GM12878 (cell line): Measurements from ENCODE around the gene IP6K3. TPM values are rescaled to one million over a fixed set of nuclear protein-coding genes. Genes with fewer than 3 reads are reported as not detected.
A peak's percentile ranks its signal among the peaks of the same experiment; 100 is the strongest.

Experiments used
- ATAC-seq: fragments of 200-7000 bp; cut with Tn5 transposase; 3 replicates; pipeline ENCODE4 v1.9.1; 2020; ENCODE audit warnings: mild to moderate bottlenecking, moderate library complexity
- BruUV-seq: library from RNA; stranded (reverse); fragments of 400-500 nt; replicated peaks from 2 replicates; lab custom pipeline; 2021; lab: Mats Ljungman, UMichigan
- CTCF ChIA-PET: fragments of 300-600 bp; sonication (Branson Sonifier 250); formaldehyde crosslinking; extraction: SDS; loops from one replicate; lab custom pipeline; 2021; ENCODE audit warnings: inconsistent platforms; lab: Yijun Ruan, JAX
- POLR2A ChIA-PET: fragments of 350-600 bp; formaldehyde crosslinking; extraction: SDS; loops from one replicate; lab custom pipeline; 2021; ENCODE audit warnings: inconsistent platforms; lab: Charles Lee
- RAD21 ChIA-PET: fragments of 300-600 bp; sonication (Branson Sonifier 250); formaldehyde crosslinking; loops from one replicate; lab custom pipeline; 2023; ENCODE audit warnings: antibody characterized with exemption; ENCODE audit not compliant: unreplicated experiment; lab: Charles Lee
- SMC1A ChIA-PET: fragments of 300-600 bp; sonication (Branson Sonifier 250); formaldehyde crosslinking; loops from one replicate; lab custom pipeline; 2023; ENCODE audit not compliant: unreplicated experiment, uncharacterized antibody; lab: Charles Lee
- DNase-seq: peaks from one replicate; pipeline ENCODE4 v3.0.0-alpha.2; 2011; ENCODE audit warnings: low read depth, low spot score
- FAIRE-seq: peaks from 3 replicates; lab custom pipeline; 2011; peaks lifted over from hg19 to GRCh38; lab: Jason Lieb, UNC
- H2AFZ ChIP-seq: 2 replicates; pipeline ENCODE4 v1.6.0; 2011; ENCODE audit warnings: low read depth, low read length, control low read depth; ENCODE audit not compliant: control insufficient read depth
- H3K27ac ChIP-seq: 2 replicates; pipeline ENCODE4 v1.5.1; 2011; ENCODE audit warnings: control low read depth; ENCODE audit not compliant: control insufficient read depth, insufficient read depth
- H3K27me3 ChIP-seq, 2 experiments: replicated peaks in 1 of 2; 2 replicates each; pipeline versions ENCODE4 v1.6.0 to v1.6.1; 2011; ENCODE audit warnings: low read length in 1 of 2; ENCODE audit not compliant: control insufficient read depth in 2 of 2, insufficient read depth in 2 of 2
- H3K36me3 ChIP-seq, 2 experiments: 2 replicates each; pipeline ENCODE4 v1.5.1; 2011; ENCODE audit warnings: low read length in 1 of 2; ENCODE audit not compliant: control insufficient read depth in 2 of 2, insufficient read depth in 2 of 2
- H3K4me1 ChIP-seq: 2 replicates; pipeline ENCODE4 v1.6.1; 2011; ENCODE audit warnings: mild to moderate bottlenecking, low read length, moderate library complexity, mixed read lengths; ENCODE audit not compliant: control insufficient read depth, insufficient read depth
- H3K4me2 ChIP-seq: 2 replicates; pipeline ENCODE4 v1.6.0; 2011; ENCODE audit warnings: control low read depth; ENCODE audit not compliant: control insufficient read depth, insufficient read depth
- H3K4me3 ChIP-seq: fragments of 200-600 bp; sonication (generic); 2 replicates; pipeline ENCODE4 v1.5.1; 2016
- H3K79me2 ChIP-seq: 2 replicates; pipeline ENCODE4 v1.6.0; 2011; ENCODE audit warnings: low read length; ENCODE audit not compliant: control insufficient read depth, insufficient read depth
- H3K9ac ChIP-seq: 2 replicates; pipeline ENCODE4 v1.8.0; 2011; ENCODE audit warnings: low read length, control low read depth, mixed read lengths; ENCODE audit not compliant: control insufficient read depth, insufficient read depth
- H3K9me3 ChIP-seq: replicated peaks from 3 replicates; pipeline ENCODE4 v1.5.1; 2011; ENCODE audit warnings: mild to moderate bottlenecking, low read length; ENCODE audit not compliant: control insufficient read depth, insufficient read depth
- H4K20me1 ChIP-seq: 2 replicates; pipeline ENCODE4 v1.6.0; 2011; ENCODE audit not compliant: control insufficient read depth, insufficient read depth
- BCLAF1 ChIP-seq: fragments of 450-650 bp; IDR thresholded peaks from 2 replicates; pipeline ENCODE4 v1.6.1; 2017; ENCODE audit warnings: antibody characterized with exemption, mild to moderate bottlenecking, moderate library complexity
- GATAD2B ChIP-seq: fragments of 450-650 bp; conservative IDR thresholded peaks from 2 replicates; pipeline ENCODE4 v1.6.1; 2017; ENCODE audit warnings: low read depth, mild to moderate bottlenecking, moderate library complexity
- ZNF24 ChIP-seq: fragments of 450-650 bp; IDR thresholded peaks from 2 replicates; pipeline ENCODE4 v1.6.1; 2017; ENCODE audit warnings: antibody characterized with exemption, mild to moderate bottlenecking
- WGBS: methylation state at CpG from one replicate; pipeline ENCODE4 v1.1.6; 2016; ENCODE audit warnings: low lambda C conversion rate; ENCODE audit not compliant: insufficient replicate concordance, insufficient coverage; ENCODE audit errors: missing lambda C conversion rate; 5-methylcytosine and 5-hydroxymethylcytosine counted together
- in situ Hi-C: fragments of 300-500 bp; cut with MboI; formaldehyde crosslinking; loops from 9 replicates; pipeline ENCODE4 v1.14.3; 2018; ENCODE audit warnings: mixed read lengths
- intact Hi-C: fragments of 100-400 bp; cut with micrococcal nuclease; formaldehyde crosslinking; loops from one replicate; pipeline ENCODE4 v1.14.2; 2022; ENCODE audit not compliant: unreplicated experiment
- polyA plus RNA-seq, 11 experiments: library from polyadenylated mRNA; depleted of rRNA in 4 of 11; unstranded in 6 of 11; stranded (reverse) in 5 of 11; fragments of >200 nt; fragmentation: Nextera tagmentation in 4 of 11; fragmentation: Illumina TruSeq in 1 of 11; extraction: Ambion mirVana in 4 of 11; extraction: Trizol in 1 of 11; gene quantifications; 1 replicate in 1 of 11; 2 replicates in 10 of 11; pipeline versions ENCODE4 v1.2.1 to v1.2.3, GENCODE V29; 2011 to 2016; ENCODE audit warnings: inconsistent platforms in 2 of 11, missing spikeins in 2 of 11, low read depth in 1 of 11
- total RNA-seq, 4 experiments: library from RNA; depleted of rRNA in 3 of 4; stranded (reverse); fragments of >200 nt in 3 of 4; fragmentation: Illumina TruSeq in 1 of 4; extraction: Trizol in 1 of 4; gene quantifications; 2 replicates each; pipeline versions ENCODE4 v1.2.1 to v1.2.3, GENCODE V29; 2013 to 2021

Gene IP6K3
- total and polyA plus RNA-seq, 10 of the 15 experiments (the other 5 are each of a cell fraction or from before 2014, with no cell fraction given) = 0.02 to 0.15 (median 0.09) TPM; not detected in 7

DNA sequence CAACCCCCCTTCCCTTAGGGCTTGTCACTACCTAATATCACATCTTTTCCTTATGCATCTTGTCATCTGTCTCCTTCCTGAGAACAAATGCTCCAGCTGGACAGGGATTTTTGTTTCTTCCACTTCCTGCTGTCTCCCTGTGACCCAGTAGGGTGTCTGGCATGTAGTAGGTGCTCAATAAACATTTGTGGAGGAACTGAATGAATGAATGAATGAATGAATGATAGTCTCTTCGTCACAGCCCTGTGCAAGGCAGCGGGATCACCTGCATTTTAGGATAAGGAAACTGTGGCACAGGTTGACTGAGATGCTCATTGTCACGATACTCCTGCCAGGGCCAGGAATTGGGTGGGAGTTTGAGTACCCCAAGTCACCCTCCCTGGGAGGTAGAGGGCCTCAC lies 28.1 kb upstream of the IP6K3 start:
- ChIA-PET POLR2A (no interaction called here), CTCF (no interaction called here), RAD21 (no interaction called here), SMC1A (no interaction called here)
- BruUV-seq = no TSS peak
- TF ChIP-seq ZNF24 = peak; percentile 60; the same call in 1 of the 2 replicates
- no peak for TF ChIP-seq BCLAF1
- no peak for TF ChIP-seq GATAD2B
- no peak overlapping the region for H3K27ac ChIP-seq
- FAIRE-seq (no peak), DNase-seq (no peak), ATAC-seq (no peak)
- H3K4me3 ChIP-seq = no peak overlapping the region
- no peaks in the 10 kb centered on the region for H3K9me3 ChIP-seq
- H3K36me3 ChIP-seq = peaks cover 7 to 24% of the 10 kb centered on the region in 2 experiments
- H3K79me2 ChIP-seq = no peaks in the 10 kb centered on the region
- WGBS = 100% methylated on average over 3 of the region's 3 CpGs
- no peak overlapping the region for H2AFZ ChIP-seq
- no peaks in the 10 kb centered on the region for H3K27me3 ChIP-seq
- intact Hi-C loops (no loop called here), in situ Hi-C loops (no loop called here)
- no peak overlapping the region for H3K4me2 ChIP-seq
- no peaks in the 10 kb centered on the region for H4K20me1 ChIP-seq
- H3K4me1 ChIP-seq = no peaks in the 10 kb centered on the region
- H3K9ac ChIP-seq = no peak overlapping the region
